ENCODE results near the gene PDZD2.

DNA sequence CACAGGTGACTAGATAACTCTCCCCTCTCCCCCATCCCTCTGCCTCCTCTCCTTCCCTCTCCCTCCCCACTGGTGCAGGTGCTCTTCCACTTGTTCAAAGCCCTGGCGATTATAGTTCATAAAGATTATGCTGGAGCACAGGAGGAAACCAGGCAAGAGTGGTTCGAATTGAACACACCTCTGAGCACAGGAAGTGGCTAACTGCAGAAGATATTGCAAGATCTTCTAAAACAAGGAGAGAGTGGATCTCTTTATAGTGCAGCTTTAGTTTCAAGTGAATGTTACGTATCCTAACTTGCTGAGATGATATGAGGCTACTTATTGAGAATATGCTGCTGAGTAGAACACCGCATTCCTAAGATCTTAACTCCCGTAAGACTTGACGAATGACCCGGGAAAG is 356.8 kb downstream of the PDZD2 start:
- TF ChIP-seq, protein P1, sequence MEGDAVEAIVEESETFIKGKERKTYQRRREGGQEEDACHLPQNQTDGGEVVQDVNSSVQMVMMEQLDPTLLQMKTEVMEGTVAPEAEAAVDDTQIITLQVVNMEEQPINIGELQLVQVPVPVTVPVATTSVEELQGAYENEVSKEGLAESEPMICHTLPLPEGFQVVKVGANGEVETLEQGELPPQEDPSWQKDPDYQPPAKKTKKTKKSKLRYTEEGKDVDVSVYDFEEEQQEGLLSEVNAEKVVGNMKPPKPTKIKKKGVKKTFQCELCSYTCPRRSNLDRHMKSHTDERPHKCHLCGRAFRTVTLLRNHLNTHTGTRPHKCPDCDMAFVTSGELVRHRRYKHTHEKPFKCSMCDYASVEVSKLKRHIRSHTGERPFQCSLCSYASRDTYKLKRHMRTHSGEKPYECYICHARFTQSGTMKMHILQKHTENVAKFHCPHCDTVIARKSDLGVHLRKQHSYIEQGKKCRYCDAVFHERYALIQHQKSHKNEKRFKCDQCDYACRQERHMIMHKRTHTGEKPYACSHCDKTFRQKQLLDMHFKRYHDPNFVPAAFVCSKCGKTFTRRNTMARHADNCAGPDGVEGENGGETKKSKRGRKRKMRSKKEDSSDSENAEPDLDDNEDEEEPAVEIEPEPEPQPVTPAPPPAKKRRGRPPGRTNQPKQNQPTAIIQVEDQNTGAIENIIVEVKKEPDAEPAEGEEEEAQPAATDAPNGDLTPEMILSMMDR (IDR thresholded peaks at IDR 0.05; ENCODE audit: low read depth, low read length, poor library complexity, severe bottlenecking) = no peak
- no peak for TF ChIP-seq EZH2phosphoT487 (IDR thresholded peaks at IDR 0.05; ENCODE audit: borderline replicate concordance, low read length)

Data from DOHH2 (cell line).